Measurements from ENCODE around the gene CRLF1.

CRLF1 gene

DNA sequence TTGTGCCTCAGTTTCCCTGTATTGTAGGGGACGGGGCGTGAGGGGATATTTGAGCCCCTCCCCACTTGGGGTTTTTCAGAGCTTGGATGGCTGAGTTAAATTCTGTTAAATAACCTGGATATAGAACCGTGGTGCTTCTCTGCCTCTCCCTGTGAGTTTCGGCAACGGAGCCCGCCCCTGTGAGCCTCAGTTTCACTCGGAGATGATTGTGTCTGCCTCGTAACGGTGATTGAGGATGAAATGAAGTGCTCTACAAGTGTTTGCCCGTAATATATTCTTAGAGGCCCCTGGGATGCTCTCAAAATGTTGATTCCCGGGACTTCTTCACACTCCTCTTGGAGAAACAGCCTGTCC, 48.4 kb downstream of the CRLF1 start:
- no peak for TF ChIP-seq CTCF (IDR thresholded peaks at IDR 0.05; ENCODE audit: low read depth, low read length)
- peak overlapping the region; percentile 99 for H3K4me3 ChIP-seq (ENCODE audit: low read depth, low read length)

DNA sequence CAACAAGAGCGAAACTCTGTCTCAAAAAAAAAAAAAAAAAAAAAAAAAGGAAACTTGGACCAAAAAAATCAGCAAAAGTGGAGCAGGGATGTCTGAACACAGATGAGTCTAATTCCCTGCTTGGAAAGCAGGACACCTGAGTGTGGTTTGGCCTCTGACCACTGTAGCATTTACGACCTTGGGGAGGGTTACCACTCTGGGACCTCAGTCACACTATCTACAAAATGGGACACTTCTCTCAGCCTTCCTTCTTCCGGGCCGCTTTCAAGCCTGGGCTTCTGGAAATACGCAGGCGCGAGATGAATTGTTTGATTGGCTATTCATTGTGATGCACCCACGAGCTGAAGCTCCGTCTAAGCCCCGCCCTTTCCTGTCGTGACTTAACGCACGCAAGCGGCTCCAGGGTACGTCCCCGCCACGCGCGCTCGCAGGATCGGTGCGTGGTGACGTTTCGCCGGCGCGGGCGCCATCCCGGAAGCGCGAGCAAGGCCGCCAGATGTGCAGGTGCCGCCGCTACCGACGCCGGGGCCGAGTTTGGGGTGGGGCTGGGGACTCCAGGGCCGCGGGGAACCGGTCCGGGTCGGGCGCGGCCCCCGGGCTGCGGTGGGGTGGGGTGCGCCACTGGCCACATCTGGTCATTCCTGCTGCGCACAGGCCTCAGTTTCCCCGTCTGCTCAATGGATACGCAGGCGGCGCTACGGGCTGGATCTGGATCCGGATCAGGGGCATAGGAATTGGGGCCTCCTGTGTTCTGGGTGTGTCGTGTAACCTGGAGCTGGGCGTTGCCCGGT, 49.0 kb downstream of the CRLF1 start, which contains the start of gene KXD1:
Gene KXD1 (plus strand): TSS at position 460 of the 791 bp plus-strand sequence. CDS start 4,187 bp downstream, outside the sequence.
- no peak for TF ChIP-seq CTCF (IDR thresholded peaks at IDR 0.05; ENCODE audit: low read depth, low read length)

GRCh38 chr19:18551631-18552030, 55.0 kb downstream of the CRLF1 start:
- TF ChIP-seq CTCF (IDR thresholded peaks at IDR 0.05; ENCODE audit: low read depth, low read length), result no peak
- H3K4me3 ChIP-seq (ENCODE audit: low read depth, low read length), result no peak overlapping the region

More for the DNA sequence above, 49.0 kb downstream of the CRLF1 start, which contains the start of gene KXD1:
- peak within 1 kb of the TSS; percentile 99 for H3K4me3 ChIP-seq (ENCODE audit: low read depth, low read length)

GRCh38 chr19:18543814-18544475, 62.7 kb downstream of the CRLF1 start:
- no peak for TF ChIP-seq CTCF (IDR thresholded peaks at IDR 0.05; ENCODE audit: low read depth, low read length)

More at GRCh38 chr19:18543814-18544475, 62.7 kb downstream of the CRLF1 start:
- H3K4me3 ChIP-seq (ENCODE audit: low read depth, low read length), result peak overlapping the region; percentile 51
